Measurements from ENCODE around the gene MTCH1. TPM values are rescaled to one million over a fixed set of nuclear protein-coding genes. Genes with fewer than 3 reads are reported as not detected.
A peak's percentile ranks its signal among the peaks of the same experiment; 100 is the strongest.

The MTCH1 gene
- total and polyA plus RNA-seq, 3 donors from 2014 or later = 157 to 316 (median 227) TPM

- intact Hi-C loops (cut with DNase I; ENCODE audit: low total_unique reads) = loop anchor here (5.0 kb wide), 1 partner anchor 212 kb away; no protein-coding TSS in a partner anchor
- Histone ChIP-seq H3K9me3 (no peaks in the 10 kb centered on the region), H3K4me3 (no peak overlapping the region), H3K27me3 (no peaks in the 10 kb centered on the region), H3K27ac (peak overlapping the region; percentile 36 to 68), H3K4me1 (peaks cover 41% of the 10 kb centered on the region), H3K36me3 (ENCODE audit: low read depth, missing control alignments) (no peaks in the 10 kb centered on the region)
- TF ChIP-seq CTCF (IDR thresholded peaks at IDR 0.05) (peak; percentile 49 to 69 (median 59)), POLR2A (IDR thresholded peaks at IDR 0.05) (no peak)
- 31 to 52% methylated on average over 4 of the region's 4 CpGs for WGBS, 2 donors
- DNase-seq = peak; percentile 83
Measured at GRCh38 chr6:36979347-36979742, 6.7 kb downstream of the MTCH1 start.

- no peaks in the 10 kb centered on the region for H3K9me3 ChIP-seq
- H3K36me3 ChIP-seq (ENCODE audit: low read depth, missing control alignments) = no peaks in the 10 kb centered on the region
- peaks cover 36% of the 10 kb centered on the region for H3K4me1 ChIP-seq
- H3K27ac ChIP-seq = peak overlapping the region; percentile 36 to 68
- DNase-seq = no peak
- no peak overlapping the region for H3K4me3 ChIP-seq
- H3K27me3 ChIP-seq = no peaks in the 10 kb centered on the region
- intact Hi-C loops (cut with DNase I; ENCODE audit: low total_unique reads) = loop anchor here (5.0 kb wide), 1 partner anchor 211 kb away; no protein-coding TSS in a partner anchor
- 62 to 71% methylated on average over 10 to 11 of the region's 11 CpGs for WGBS, 2 donors
- TF ChIP-seq CTCF (IDR thresholded peaks at IDR 0.05) (no peak), POLR2A (IDR thresholded peaks at IDR 0.05) (no peak)
Measured at GRCh38 chr6:36978421-36979346, 7.3 kb downstream of the MTCH1 start.

GRCh38 chr6:36977470-36977941 is 8.5 kb downstream of the MTCH1 start:
- Histone ChIP-seq H3K27me3 (no peaks in the 10 kb centered on the region), H3K4me3 (no peak overlapping the region), H3K4me1 (peaks cover 27% of the 10 kb centered on the region), H3K27ac (peak overlapping the region in 1 of 2 donors; percentile 15), H3K36me3 (ENCODE audit: low read depth, missing control alignments) (no peaks in the 10 kb centered on the region), H3K9me3 (no peaks in the 10 kb centered on the region)
- WGBS, 2 donors = 75 to 83% methylated on average over 12 to 16 of the region's 16 CpGs
- no peak for DNase-seq
- intact Hi-C loops (cut with DNase I; ENCODE audit: low total_unique reads) = loop anchor here (5.0 kb wide), 1 partner anchor 210 kb away; no protein-coding TSS in a partner anchor
- TF ChIP-seq POLR2A (IDR thresholded peaks at IDR 0.05) (no peak), CTCF (IDR thresholded peaks at IDR 0.05) (peak in 1 of 3 experiments; percentile 21)

- peaks cover 32% of the 10 kb centered on the region for H3K4me1 ChIP-seq
- H3K27me3 ChIP-seq = no peaks in the 10 kb centered on the region
- intact Hi-C loops (cut with DNase I; ENCODE audit: low total_unique reads) = loop anchor here (5.0 kb wide), 1 partner anchor 210 kb away; no protein-coding TSS in a partner anchor
- H3K36me3 ChIP-seq (ENCODE audit: low read depth, missing control alignments) = no peaks in the 10 kb centered on the region
- no peak for TF ChIP-seq CTCF (IDR thresholded peaks at IDR 0.05)
- no peak for TF ChIP-seq POLR2A (IDR thresholded peaks at IDR 0.05)
- no peaks in the 10 kb centered on the region for H3K9me3 ChIP-seq
- no peak overlapping the region for H3K27ac ChIP-seq
- DNase-seq = no peak
- WGBS, 2 donors = 81 to 96% methylated on average over 6 of the region's 6 CpGs
- H3K4me3 ChIP-seq = no peak overlapping the region
Measured at GRCh38 chr6:36976931-36977330, 9.1 kb downstream of the MTCH1 start.
